Stimulated activated CD8-positive, alpha-beta memory T cell treated with anti-CD3 and anti-CD28 coated beads, Interleukin-7, amount 100 ng/mL, for 48 hours (primary cell): ENCODE results near the gene SLC41A3.

Experiments used
- DNase-seq, 2 donors: peaks; one replicate each; pipeline ENCODE4 v3.0.0-alpha.2; 2020; ENCODE audit warnings: low read depth in 1 of 2; ENCODE audit errors: extremely low read depth in 1 of 2

The SLC41A3 gene

DNA sequence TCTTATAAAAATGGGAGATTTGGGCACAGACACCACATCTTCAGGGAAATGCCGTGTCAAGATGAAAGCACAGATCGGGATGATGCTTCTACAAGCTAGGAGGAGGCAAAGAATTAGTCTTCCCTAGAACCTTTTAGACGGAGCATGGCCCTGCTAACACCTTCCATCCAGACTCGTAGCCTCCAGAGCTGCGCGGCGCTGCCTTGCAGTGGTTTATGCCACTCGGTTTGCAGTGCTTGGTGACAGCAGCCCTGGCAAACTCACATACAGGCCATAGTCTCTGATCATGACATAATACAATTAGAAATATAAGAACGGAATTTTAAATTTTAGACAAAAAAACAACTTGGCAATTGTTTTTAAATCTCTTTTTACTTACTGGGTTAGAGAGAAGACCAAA is 37.1 kb upstream of the SLC41A3 start:
- no peak for DNase-seq

DNA sequence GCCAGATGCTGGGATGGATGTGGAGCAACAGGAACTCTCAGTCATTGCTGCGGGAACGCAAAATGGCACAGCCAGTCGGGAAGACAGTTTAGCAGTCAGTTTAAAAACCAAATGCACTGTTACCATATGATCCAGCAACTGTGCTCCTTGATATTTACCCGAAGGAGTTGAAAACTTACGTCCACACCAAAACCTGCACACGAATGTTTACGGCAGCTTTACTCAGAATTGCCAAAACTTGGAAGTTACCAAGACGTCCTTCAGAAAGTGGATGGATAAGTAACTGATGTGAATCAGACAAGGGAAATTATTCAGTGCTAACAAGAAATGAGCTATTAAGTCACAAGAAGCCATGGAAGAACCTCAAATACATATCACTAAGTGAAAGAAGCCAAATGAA is 36.1 kb upstream of the SLC41A3 start:
- no peak for DNase-seq

DNA sequence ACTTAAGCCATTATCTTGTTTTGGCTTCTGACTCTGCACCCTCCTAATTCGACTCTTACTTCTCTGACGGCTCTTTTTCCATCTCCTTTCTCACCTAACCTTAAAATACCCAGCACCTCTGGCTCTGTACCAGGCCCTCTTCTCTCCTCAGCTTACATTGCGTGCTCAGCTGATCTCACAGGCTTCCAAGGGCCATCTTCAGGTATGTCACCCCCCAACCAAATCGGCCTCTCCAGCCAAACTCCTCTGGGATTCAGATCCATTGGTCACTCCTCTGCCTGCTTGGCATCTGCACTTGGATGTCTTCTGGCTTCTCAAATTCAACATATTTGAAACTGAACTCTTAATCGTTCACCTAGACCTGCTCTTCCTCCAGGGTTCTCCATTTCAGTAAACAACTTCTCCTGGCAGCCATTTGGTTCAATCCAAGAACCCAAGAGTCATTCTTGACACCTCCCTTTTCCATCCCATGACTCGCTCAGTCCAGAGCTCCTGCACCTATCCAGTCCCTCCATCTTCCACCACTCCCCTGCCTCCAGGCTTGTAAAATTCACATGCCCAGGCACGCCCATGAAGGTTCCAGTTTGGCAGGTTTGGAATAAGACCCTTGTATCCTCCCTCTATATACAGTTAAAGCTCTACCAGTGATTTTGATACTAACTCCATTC is 35.2 kb upstream of the SLC41A3 start:
- no peak for DNase-seq

DNA sequence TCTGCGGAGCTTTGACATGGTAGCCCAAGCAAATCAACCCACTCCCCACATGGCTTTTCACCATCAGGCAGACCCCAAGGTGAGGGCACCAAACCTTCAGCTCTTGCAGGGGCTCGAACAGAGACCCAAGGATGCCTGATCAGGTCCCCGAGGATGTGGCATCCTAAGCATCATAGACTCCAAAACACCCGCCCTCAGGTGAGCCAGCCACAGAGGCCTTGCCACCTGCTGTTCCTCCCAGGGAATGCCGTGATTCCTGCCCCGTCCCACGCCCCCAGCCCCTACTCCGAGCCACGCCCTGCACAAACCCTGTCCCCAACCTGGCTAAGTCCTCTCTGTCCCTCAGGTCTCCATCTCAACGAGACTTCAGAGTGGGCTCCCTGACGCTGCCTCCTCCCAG is 34.7 kb upstream of the SLC41A3 start:
- DNase-seq = no peak

DNA sequence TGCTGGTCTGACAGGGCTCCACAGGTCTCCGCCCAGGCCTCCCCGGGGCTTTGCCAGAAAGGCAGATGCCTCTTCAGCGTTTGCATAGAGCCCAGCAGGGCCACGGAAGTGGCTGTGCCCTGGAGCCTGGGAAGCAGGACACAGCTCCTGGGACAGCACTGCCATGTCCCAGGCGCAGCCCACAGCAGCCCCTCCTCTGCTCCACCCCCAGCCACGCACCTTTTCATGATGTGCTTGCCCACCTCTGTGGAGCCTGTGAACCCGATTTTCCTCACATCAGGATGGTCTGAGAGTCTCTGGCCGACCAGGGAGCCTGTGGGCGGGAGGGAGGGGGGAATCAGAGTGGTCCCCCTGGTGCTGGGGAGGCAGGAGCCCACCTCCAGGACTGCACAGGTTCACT is 33.9 kb upstream of the SLC41A3 start:
- no peak for DNase-seq

DNA sequence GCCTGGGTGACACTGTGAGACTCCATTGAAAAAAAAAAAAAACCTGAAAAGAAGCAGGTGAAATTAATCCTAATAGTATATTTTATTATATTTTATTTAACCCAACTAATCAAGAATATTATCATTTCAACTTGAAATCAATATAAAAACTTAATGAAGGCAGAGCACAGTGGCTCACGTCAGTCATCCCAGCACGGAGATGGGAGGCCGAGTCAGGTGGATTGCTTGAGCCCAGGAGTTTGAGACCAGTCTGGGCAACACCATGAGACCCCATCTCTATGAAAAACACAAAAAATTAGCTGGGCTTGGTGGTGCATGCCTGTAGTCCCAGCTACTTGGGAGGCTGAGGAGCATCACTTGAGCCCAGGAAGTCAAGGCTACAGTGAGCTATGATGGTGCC is 33.3 kb upstream of the SLC41A3 start:
- DNase-seq = no peak

DNA sequence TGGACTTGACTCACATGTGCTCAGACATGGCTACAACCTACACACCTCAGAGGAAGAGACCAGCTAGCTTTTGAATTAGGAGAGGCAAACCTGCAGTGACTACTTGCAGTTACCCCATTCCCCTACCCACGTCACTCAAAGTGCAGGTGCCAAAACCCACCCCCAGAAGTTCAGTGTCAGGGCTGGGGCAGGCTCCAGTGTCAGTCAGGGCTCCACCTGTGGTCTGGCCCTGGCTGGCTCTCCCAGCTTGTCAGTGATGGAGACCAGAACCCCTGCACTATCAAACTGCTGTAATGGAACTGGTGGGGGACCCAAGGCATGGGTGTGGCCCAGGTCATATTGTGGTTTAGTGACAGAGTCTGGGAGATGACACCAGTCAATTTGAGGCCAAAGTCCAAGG is 32.6 kb upstream of the SLC41A3 start:
- no peak for DNase-seq

DNA sequence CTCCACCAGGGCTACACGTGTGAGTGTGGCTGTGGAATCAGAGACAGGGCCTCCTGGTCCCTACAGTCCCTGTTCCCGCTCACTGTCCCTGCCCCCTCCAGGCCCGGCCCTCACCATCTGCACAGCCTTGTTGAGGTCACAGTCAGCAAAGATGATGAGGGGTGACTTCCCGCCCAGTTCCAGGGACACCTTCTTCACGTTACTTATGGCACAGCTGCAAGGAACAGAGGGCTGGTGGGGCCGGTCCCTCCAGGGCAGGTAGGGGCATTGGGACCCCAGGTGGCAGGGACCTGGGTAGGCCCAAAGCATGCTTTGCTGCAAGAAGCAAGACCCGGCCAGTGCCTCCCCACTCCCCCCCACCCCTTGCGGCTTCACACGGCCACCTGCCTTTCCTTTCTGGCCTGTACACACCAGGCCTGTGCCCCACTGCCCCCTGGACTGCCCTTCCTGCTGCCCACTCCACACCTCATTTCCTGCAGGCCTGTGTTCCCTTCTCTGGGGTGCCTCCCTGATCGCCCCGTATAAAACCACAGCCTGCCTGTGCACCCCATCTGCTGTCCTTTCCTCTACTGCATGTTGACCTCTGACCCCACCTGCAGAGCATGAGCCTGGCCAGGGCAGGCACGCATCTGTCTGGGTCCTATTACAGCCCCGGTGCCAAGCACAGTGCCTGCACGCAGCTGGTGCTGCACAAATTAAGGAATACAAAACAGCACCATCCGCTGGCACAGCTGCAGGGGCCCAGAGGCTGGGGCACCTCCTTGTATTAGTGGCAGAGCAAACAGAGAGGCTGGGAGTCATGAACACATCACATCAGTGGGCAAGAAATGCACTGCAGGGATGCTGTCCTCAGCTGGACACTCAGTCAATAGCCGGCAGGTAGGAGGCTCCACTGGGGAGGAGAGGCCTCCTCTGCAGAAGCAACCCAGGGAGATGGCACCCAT is 30.8 kb upstream of the SLC41A3 start:
- DNase-seq = no peak

DNA sequence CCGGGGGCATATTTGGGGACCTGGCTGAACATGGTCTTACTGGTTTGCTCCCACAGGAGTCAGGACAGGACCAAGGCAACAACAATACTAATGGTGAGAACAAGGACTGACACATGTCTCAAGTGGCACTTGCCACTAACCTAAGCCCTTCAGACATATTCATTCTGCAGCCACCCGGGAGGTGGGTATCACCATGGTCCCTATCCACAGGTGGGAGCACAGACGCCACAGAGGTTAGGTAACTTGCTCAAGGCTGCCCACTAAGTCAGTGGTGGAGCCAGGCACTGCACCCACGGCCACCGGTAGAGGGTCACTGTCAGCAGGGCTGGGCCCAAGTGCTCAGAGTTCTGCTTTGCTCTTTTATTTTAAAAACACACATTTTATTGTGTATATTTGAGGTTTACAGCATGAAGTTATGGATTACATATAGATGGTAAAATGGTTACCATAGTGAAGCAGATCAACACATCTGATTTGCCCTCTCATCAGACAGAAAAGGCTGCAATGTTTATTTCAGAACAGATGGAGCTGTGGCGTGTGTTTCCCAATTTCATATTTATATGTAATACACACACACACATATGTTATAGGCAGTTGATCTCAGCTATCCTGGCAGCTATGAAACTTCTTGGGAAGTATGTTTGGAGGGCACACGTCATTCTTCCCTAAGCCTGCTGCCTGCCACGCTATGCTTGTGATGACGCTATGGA is 30.0 kb upstream of the SLC41A3 start:
- no peak for DNase-seq

DNA sequence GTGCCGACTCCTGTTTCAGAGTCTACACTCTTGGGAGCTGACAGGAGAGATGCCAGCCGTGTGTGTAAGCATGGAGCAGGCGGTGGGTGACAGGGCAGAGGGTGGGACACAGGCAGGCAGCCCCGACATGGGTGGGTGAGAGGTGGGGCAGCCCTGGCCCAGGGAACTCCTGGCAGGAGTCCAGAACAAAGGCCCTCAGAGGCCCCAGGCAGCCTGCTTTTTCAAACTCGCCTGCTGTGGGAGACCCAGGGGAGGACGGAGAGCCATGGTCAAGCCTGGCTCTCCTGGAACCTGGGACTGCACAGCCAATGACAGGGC is 29.3 kb upstream of the SLC41A3 start:
- DNase-seq = no peak

DNA sequence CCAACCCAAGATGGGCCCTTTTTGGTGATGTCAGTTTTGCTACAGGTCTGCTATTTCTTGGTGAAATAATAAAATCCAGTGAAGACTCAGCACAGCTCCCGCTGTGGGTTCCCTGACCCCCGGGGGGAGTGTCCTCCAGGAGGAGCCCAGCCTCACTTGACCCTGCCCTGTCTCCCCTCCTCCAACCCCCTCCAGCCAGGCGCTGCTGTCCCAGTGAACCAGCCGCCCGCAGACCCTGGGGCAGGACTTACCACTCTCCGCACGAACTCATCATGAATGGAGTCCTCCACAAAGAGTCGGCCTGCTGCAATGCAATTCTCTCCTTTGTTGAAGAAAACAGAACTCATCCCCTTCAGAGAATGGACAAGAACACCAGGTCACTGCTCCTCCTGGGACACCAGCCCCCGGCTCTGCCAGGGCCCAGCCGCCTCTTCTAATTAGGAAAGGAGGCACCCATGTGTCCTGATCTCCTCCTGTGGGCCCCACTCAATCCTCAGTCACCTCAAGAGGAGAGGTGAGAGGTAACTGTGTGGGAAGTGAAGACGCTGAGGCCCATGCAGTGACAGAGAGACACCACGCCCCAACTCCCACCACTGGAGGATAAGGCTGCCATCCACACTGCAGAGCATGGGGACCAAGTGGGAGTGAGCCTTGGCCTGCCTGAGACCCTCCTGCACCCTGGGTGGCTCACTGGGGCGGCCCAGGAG is 28.8 kb upstream of the SLC41A3 start:
- DNase-seq = no peak

DNA sequence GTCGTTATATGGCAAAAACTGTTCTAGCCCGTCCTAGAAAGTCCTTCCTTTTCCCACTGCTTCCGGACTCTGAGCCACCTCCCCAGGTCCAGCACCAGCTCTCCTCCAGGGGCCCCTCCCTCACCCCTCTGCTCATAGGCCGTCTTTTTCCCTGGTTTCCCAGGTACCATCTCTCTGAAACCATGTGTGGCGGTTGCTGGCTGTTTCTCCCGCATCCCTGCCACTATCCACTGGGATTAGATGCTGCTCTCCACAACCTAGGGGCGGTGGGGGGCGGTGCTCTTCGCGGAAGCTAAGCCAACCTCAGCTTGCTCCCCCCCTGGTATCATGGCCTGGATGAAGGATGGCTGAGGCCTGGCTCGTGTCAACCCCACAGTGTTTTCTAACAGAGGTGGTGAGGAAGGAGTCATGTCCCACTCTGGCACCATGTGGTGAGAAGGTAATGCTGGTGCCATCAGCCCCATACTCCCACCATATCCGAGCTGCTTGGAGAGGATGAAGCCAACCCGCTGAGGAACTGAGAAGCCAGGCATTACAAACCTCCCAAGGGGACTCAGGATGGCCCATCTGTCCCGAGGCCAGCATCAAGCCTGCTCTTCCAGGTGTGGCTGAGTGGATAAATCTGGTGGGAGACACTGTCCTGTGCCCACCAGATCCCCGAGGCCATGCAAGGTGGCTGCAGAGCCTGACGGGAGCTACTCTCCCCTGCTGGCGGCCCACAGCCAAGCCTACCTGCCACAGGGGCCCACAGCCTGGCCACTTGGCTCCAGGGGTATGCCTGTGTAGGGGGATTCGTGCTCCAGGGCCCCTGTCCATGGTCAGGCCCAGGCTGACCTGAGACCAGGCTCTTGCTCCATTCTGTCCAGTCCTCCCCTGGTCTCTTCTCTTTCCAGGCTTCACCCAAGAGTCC is 27.9 kb upstream of the SLC41A3 start:
- no peak for DNase-seq

DNA sequence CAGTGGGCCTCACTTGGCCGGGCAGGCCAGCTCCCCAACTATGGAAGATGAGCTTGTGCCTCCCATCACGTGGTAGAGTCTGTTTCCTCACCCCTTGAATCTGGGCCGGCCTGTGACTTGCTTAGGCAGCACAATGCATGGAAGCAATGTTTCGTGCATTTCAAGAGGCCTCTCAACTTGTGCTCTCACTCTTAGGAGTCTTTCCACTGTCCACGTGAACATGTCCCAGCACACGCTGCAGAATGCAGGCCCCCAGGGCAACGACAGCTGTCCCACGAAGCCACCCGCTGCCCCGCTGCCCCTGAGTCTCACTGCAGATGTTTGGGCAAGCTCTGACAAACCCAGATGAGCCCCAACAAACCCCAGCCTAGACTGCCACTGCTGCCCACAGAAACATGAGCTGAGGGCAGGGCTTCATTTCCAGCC is 27.2 kb upstream of the SLC41A3 start:
- no peak for DNase-seq

DNA sequence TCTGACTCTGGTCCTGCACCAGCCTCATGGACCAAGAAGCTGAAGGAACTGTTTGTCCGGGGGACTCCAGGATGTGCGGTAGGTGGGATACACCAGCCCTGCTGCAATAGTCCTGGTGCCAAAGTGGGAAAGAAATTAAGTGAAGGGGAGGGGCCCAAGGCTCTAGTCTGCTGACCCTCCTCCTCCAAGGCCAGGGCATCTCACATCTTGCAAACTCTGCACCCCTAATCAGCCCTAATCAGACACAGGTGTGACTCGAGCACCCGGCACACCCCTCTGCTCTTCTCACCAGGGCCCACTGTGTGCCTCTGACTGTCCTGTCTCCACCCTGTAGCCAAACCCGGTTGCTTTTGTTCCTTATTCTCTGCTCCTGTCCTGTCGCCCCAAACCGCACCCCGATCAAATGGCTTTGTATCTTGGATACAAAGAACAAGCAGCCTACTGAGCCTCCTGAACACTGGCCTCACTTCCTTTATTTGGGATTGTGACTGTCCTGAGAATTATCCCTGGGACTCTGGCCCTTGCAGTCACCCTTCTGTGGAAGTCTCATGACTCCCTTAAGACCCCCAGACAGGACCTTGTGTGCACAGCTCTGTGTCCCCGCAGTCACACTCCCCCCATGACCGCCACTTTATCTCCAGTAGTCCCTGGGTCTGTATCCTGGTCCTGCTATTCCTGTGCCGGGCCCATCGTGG is 26.7 kb upstream of the SLC41A3 start:
- no peak for DNase-seq

DNA sequence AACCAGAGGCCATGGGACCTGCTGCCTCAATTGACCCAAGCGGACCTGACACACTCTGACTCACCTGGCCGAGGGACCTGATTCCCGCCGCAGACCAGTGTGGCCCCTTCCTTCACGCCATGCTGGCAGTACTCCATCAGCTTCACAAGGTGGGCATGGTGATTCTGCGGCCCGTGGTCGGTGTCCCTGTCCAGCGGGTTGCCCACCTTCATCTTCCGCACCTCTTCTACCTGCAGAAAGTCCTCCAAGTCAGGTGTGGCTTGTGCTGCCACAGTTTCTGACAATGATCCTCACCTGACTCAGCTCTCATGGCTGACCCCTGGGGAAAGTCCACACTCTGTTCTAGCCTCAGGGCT is 25.9 kb upstream of the SLC41A3 start:
- no peak for DNase-seq

DNA sequence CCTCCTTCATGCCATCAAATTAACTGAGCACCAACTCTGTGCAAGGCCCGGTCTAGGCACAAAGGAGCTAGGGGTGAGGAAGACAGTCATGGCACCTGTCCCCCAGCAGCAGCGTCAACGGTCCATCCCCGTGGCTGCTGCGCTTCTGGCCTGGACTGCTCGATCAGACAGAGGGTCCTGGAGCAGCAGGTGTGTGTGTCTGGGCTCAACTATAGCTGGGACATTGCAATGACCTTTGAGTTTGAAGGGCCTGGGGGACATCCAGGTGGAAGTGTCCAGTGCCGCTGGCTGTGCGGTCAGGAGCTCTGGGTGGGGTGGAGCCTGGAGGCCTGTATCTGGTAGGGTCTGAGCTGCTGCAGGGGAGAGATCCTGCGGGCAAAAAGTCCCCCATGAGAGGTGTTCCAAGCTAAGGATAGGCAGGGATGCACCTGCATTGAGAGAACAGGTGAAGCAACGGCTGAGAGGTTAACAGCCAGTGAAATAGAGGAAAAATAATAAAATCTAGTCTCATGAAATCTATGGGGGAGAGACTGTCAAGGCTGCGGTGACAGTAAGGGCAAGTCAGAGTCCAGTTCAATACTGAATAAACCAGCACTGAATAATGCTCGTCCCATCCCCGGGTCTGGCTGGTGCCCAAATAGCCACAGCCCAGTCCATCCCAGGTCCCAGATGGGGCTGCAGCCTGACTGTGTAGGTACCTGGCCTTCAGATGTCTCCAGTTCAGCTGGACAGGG is 25.4 kb upstream of the SLC41A3 start:
- DNase-seq = no peak

DNA sequence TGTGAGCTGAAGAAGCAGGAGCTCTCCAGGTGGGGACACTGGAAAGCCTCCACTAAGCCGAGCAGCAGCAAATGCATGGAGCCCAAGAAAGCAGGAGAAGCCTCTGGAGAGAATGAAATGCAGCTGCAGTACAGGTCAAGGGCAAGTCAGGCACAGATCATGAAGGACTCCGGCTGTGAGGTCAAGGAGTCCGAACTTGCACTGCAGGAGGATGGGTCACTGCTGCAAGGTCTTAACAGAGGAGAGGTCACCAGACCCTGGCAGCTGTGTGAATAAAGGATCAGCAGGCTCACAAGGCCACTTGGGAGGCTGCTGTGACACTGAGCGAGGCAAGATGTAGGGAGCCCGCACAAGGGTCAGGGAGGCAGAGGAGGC is 24.7 kb upstream of the SLC41A3 start:
- no peak for DNase-seq

DNA sequence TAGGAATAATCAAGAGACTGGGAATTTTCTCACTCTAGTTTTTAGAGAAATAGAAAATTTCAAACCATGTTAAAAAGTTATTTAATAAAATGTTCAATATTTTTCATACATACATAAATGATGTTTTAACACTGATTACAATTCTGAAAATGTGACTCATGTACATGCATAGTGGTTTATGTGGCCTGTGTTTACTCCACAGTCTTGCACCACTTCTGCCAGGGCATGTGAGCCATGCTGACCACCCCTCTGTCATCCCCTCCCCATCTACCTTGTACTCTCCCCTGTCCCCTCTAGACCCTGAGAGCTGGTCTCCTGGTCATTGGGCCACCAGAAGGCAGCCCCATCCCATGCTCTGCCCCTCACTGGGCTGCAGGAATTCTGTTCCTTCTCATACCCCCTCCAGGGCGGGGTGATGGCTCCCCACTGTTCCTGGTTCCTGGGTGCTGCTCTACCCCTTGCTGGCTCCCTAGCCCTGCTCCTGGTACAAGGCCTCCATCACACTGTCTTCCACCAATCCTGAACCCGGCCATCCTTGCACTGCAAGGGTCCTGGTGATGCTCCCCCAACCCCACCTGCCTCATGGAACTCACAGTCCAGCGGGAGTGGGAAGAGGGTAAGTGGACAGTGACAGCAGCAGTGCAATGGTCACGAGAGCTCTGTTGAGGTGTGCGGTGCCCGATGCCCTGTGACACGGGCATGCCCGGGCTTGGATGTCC is 24.2 kb upstream of the SLC41A3 start:
- no peak for DNase-seq
